H9 (cell line): ENCODE measurements around the gene INHBB. TPM values are rescaled to one million over a fixed set of nuclear protein-coding genes. Genes with fewer than 3 reads are reported as not detected.
"Not testable (repeated sequence)": the region's sequence is repeated elsewhere in the genome, so short reads cannot be mapped to it uniquely, and the experiment has no call there.

Experiments
- DNase-seq: peaks from one replicate; pipeline ENCODE4 v3.0.0-alpha.2; 2017
- H2AFZ ChIP-seq: one replicate; pipeline ENCODE4 v1.6.1; 2013; ENCODE audit warnings: mild to moderate bottlenecking, low read length, control low read depth, moderate library complexity
- H2AK5ac ChIP-seq: 2 replicates; pipeline ENCODE4 v1.6.1; 2013; ENCODE audit warnings: low read length, control low read depth, mixed read lengths; ENCODE audit not compliant: insufficient read length
- H2BK120ac ChIP-seq: one replicate; pipeline ENCODE4 v1.6.1; 2013; ENCODE audit warnings: low read depth, mild to moderate bottlenecking, low read length, control low read depth, inconsistent platforms; ENCODE audit not compliant: poor library complexity, severe bottlenecking
- H2BK12ac ChIP-seq: 2 replicates; pipeline ENCODE4 v1.6.1; 2013; ENCODE audit warnings: low read length, control low read depth, mixed read lengths, low read depth; ENCODE audit not compliant: insufficient read length
- H2BK15ac ChIP-seq: 2 replicates; pipeline ENCODE4 v1.6.1; 2013; ENCODE audit warnings: low read depth, low read length, control low read depth
- H2BK20ac ChIP-seq: one replicate; pipeline ENCODE4 v1.6.1; 2013; ENCODE audit warnings: low read depth, mild to moderate bottlenecking, low read length, control low read depth, inconsistent platforms; ENCODE audit not compliant: poor library complexity, severe bottlenecking
- H2BK5ac ChIP-seq: 2 replicates; pipeline ENCODE4 v1.6.1; 2013; ENCODE audit warnings: low read length, control low read depth, mixed read lengths; ENCODE audit not compliant: insufficient read length
- H3K14ac ChIP-seq: 2 replicates; pipeline ENCODE4 v1.6.1; 2013; ENCODE audit warnings: low read length, control low read depth; ENCODE audit not compliant: insufficient read depth
- H3K18ac ChIP-seq: 2 replicates; pipeline ENCODE4 v1.6.1; 2013; ENCODE audit warnings: low read depth, mild to moderate bottlenecking, mixed read lengths, low read length, control low read depth; ENCODE audit not compliant: insufficient read length
- H3K23ac ChIP-seq: 2 replicates; pipeline ENCODE4 v1.6.1; 2013; ENCODE audit warnings: low read length, control low read depth, mixed read lengths, low read depth; ENCODE audit not compliant: insufficient read length
- H3K23me2 ChIP-seq: 2 replicates; pipeline ENCODE4 v1.6.1; 2013; ENCODE audit warnings: low read depth, mild to moderate bottlenecking, mixed read lengths, low read length, control low read depth; ENCODE audit not compliant: insufficient read length, poor library complexity, severe bottlenecking
- H3K27ac ChIP-seq: 2 replicates; pipeline ENCODE4 v1.5.1; 2013; ENCODE audit warnings: low read length, control low read depth, mixed read lengths, low read depth; ENCODE audit not compliant: insufficient read length
- H3K27me3 ChIP-seq: 2 replicates; pipeline ENCODE4 v1.6.1; 2013; ENCODE audit warnings: low read length, control low read depth, inconsistent platforms; ENCODE audit not compliant: insufficient read depth
- H3K4ac ChIP-seq: 2 replicates; pipeline ENCODE4 v1.6.1; 2013; ENCODE audit warnings: low read depth, mild to moderate bottlenecking, control low read depth, inconsistent platforms, low read length, moderate library complexity
- H3K4me1 ChIP-seq: 2 replicates; pipeline ENCODE4 v1.6.1; 2013; ENCODE audit warnings: low read length, control low read depth, inconsistent platforms; ENCODE audit not compliant: insufficient read depth
- H3K4me2 ChIP-seq: 2 replicates; pipeline ENCODE4 v1.6.1; 2013; ENCODE audit warnings: low read length, control low read depth, mixed read lengths; ENCODE audit not compliant: insufficient read length, insufficient read depth
- H3K56ac ChIP-seq: 2 replicates; pipeline ENCODE4 v1.6.1; 2013; ENCODE audit warnings: low read depth, mild to moderate bottlenecking, mixed read lengths, low read length, control low read depth; ENCODE audit not compliant: insufficient read length
- H3K79me1 ChIP-seq: 2 replicates; pipeline ENCODE4 v1.6.1; 2013; ENCODE audit warnings: low read depth, mild to moderate bottlenecking, moderate library complexity, low read length, control low read depth, inconsistent platforms; ENCODE audit not compliant: insufficient read depth, poor library complexity, severe bottlenecking
- H3K79me2 ChIP-seq: 2 replicates; pipeline ENCODE4 v1.6.1; 2013; ENCODE audit warnings: low read length, control low read depth, inconsistent platforms; ENCODE audit not compliant: insufficient read depth
- H3K9ac ChIP-seq: 2 replicates; pipeline ENCODE4 v1.6.1; 2013; ENCODE audit warnings: low read length, control low read depth, mixed read lengths; ENCODE audit not compliant: insufficient read length; ENCODE audit errors: extremely low read depth
- H3K9me3 ChIP-seq: one replicate; pipeline ENCODE4 v1.6.1; 2013; ENCODE audit warnings: low read depth, low read length, inconsistent platforms; ENCODE audit not compliant: control insufficient read depth
- H3T11ph ChIP-seq: one replicate; pipeline ENCODE4 v1.6.1; 2013; ENCODE audit warnings: mild to moderate bottlenecking, low read length, control low read depth, inconsistent platforms
- H4K20me1 ChIP-seq: one replicate; pipeline ENCODE4 v1.6.1; 2013; ENCODE audit not compliant: control insufficient read depth, insufficient read length, insufficient read depth
- H4K5ac ChIP-seq: 2 replicates; pipeline ENCODE4 v1.6.1; 2013; ENCODE audit warnings: low read depth, mild to moderate bottlenecking, mixed read lengths, low read length, control low read depth; ENCODE audit not compliant: insufficient read length
- H4K8ac ChIP-seq: replicated peaks from 2 replicates; pipeline ENCODE4 v1.6.1; 2013; ENCODE audit warnings: low read length, control low read depth, mixed read lengths, low read depth; ENCODE audit not compliant: insufficient read length
- H4K91ac ChIP-seq: 2 replicates; pipeline ENCODE4 v1.6.1; 2013; ENCODE audit warnings: low read depth, mild to moderate bottlenecking, moderate library complexity, mixed read lengths, low read length, control low read depth; ENCODE audit not compliant: insufficient read length
- H3K27ac Mint-ChIP-seq, 3 experiments: 2 replicates in 2 of 3; 3 replicates in 1 of 3; pipeline ENCODE4 v1.8.0; 2020 to 2021; ENCODE audit warnings: mixed read lengths in 3 of 3, mild to moderate bottlenecking in 1 of 3, moderate library complexity in 1 of 3
- H3K27me3 Mint-ChIP-seq: 2 replicates; pipeline ENCODE4 v1.8.0; 2021; ENCODE audit warnings: low read depth, mild to moderate bottlenecking, moderate library complexity, mixed read lengths
- H3K36me3 Mint-ChIP-seq, 3 experiments: 2 replicates in 2 of 3; 3 replicates in 1 of 3; pipeline ENCODE4 v1.8.0; 2020 to 2021; ENCODE audit warnings: low read depth in 3 of 3, mixed read lengths in 3 of 3; ENCODE audit not compliant: insufficient read depth in 1 of 3
- H3K4me1 Mint-ChIP-seq, 2 experiments: 2 replicates each; pipeline ENCODE4 v1.8.0; 2020; ENCODE audit warnings: mixed read lengths in 2 of 2
- H3K4me3 Mint-ChIP-seq, 2 experiments: 2 replicates in 1 of 2; 3 replicates in 1 of 2; pipeline ENCODE4 v1.8.0; 2020 to 2021; ENCODE audit warnings: mild to moderate bottlenecking in 2 of 2, mixed read lengths in 2 of 2, moderate library complexity in 1 of 2
- H3K9me3 Mint-ChIP-seq, 2 experiments: 2 replicates in 1 of 2; 3 replicates in 1 of 2; pipeline ENCODE4 v1.8.0; 2020; ENCODE audit warnings: mild to moderate bottlenecking in 2 of 2, mixed read lengths in 2 of 2, moderate library complexity in 1 of 2
- WGBS: extraction: QIAGEN DNeasy Blood & Tissue Kit; methylation state at CpG from one replicate; pipeline ENCODE4 v1.1.7; 2013; ENCODE audit warnings: missing lambda C conversion rate, low lambda C conversion rate, mixed read lengths; ENCODE audit not compliant: insufficient read length; ENCODE audit errors: extremely low coverage; 5-methylcytosine and 5-hydroxymethylcytosine counted together
- total RNA-seq: library from RNA; stranded (reverse); gene quantifications from 2 replicates; pipeline ENCODE4 v1.2.1, GENCODE V29; 2021
- TF ChIP-seq, protein P1 (sequence below): fragments of 200-600 bp; sonication (generic); conservative IDR thresholded peaks from 3 replicates; pipeline ENCODE4 v1.8.0; 2021; ENCODE audit warnings: antibody characterized with exemption, mild to moderate bottlenecking

The INHBB gene
- total RNA-seq, 1 experiment from 2014 or later, result 0.13 TPM

DNA sequence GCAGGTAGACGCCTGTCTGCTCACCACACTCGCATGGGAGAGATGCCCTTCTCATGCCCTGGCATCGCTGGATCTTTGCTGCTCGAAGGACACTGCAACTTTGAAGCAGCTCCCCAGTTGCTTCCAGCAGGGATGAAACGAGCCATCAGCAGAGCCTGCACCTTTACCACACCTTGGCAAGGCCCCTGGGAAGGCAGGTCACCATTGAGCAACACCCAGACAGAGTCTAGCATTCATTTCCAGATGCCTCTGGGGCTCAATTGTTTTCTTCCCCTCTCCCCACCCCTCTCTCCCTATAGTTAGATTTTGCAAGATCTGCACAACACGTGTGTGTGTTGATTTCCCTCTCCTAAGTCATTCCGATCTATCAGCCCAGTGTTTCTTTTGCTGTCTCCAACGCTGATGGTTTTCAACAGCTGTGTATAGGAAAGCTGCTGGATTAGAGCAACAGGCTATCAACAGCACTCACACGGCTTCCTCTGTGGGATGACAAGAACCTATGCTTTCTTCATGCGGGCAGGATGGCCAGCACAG, 25.6 kb upstream of the INHBB start:
- H3K4ac ChIP-seq, result no peak overlapping the region
- H4K20me1 ChIP-seq, result no peaks in the 10 kb centered on the region
- no peak overlapping the region for H3K56ac ChIP-seq
- no peaks in the 10 kb centered on the region; a peak in 1 of 7 replicates for H3K36me3 Mint-ChIP-seq
- H3K23me2 ChIP-seq, result no peaks in the 10 kb centered on the region
- H3K4me3 Mint-ChIP-seq, result no peak overlapping the region
- no peak overlapping the region for H2AK5ac ChIP-seq
- no peak overlapping the region for H4K5ac ChIP-seq
- H3K14ac ChIP-seq, result no peak overlapping the region
- WGBS, result no CpG with 5 or more reads among the region's 10 CpGs
- H4K8ac ChIP-seq, result no peak overlapping the region
- no peaks in the 10 kb centered on the region for H3K9me3 ChIP-seq
- no peak overlapping the region for H3T11ph ChIP-seq
- H3K79me2 ChIP-seq, result no peaks in the 10 kb centered on the region
- H3K18ac ChIP-seq, result no peak overlapping the region
- TF ChIP-seq, protein P1, sequence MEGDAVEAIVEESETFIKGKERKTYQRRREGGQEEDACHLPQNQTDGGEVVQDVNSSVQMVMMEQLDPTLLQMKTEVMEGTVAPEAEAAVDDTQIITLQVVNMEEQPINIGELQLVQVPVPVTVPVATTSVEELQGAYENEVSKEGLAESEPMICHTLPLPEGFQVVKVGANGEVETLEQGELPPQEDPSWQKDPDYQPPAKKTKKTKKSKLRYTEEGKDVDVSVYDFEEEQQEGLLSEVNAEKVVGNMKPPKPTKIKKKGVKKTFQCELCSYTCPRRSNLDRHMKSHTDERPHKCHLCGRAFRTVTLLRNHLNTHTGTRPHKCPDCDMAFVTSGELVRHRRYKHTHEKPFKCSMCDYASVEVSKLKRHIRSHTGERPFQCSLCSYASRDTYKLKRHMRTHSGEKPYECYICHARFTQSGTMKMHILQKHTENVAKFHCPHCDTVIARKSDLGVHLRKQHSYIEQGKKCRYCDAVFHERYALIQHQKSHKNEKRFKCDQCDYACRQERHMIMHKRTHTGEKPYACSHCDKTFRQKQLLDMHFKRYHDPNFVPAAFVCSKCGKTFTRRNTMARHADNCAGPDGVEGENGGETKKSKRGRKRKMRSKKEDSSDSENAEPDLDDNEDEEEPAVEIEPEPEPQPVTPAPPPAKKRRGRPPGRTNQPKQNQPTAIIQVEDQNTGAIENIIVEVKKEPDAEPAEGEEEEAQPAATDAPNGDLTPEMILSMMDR, result no peak
- peaks cover 63% of the 10 kb centered on the region for H3K27me3 Mint-ChIP-seq
- H3K9ac ChIP-seq, result no peak overlapping the region
- no peaks in the 10 kb centered on the region for H3K79me1 ChIP-seq
- H3K4me1 Mint-ChIP-seq, result peaks cover 0 to 6% of the 10 kb centered on the region in 2 experiments; a peak in 1 of 4 replicates
- no peak for DNase-seq
- no peak overlapping the region for H3K27ac Mint-ChIP-seq
- H2BK20ac ChIP-seq, result no peak overlapping the region
- no peaks in the 10 kb centered on the region; the same call in 1 of the 2 replicates for H3K27me3 ChIP-seq
- no peak overlapping the region for H3K4me2 ChIP-seq
- no peak overlapping the region for H3K23ac ChIP-seq
- no peak overlapping the region for H2AFZ ChIP-seq
- H2BK120ac ChIP-seq, result no peak overlapping the region
- no peak overlapping the region for H2BK5ac ChIP-seq
- no peaks in the 10 kb centered on the region for H3K9me3 Mint-ChIP-seq
- no peak overlapping the region for H4K91ac ChIP-seq
- H3K4me1 ChIP-seq, result no peaks in the 10 kb centered on the region
- no peak overlapping the region for H2BK15ac ChIP-seq
- H2BK12ac ChIP-seq, result no peak overlapping the region
- H3K27ac ChIP-seq, result no peak overlapping the region

- not testable (repeated sequence) for H3K4me1 Mint-ChIP-seq, H3K4me2 ChIP-seq, H3K23me2 ChIP-seq, H3K36me3 Mint-ChIP-seq, H3K4me3 Mint-ChIP-seq, H3K14ac ChIP-seq, H3K9me3 Mint-ChIP-seq, H4K5ac ChIP-seq, H2AK5ac ChIP-seq, H3K79me2 ChIP-seq, H3T11ph ChIP-seq, H3K27ac Mint-ChIP-seq, H3K18ac ChIP-seq, H2BK15ac ChIP-seq, H3K9me3 ChIP-seq, H3K9ac ChIP-seq, H2BK5ac ChIP-seq, H3K56ac ChIP-seq, DNase-seq, H2BK20ac ChIP-seq, H3K79me1 ChIP-seq, H3K27me3 ChIP-seq, H2BK120ac ChIP-seq, H3K4me1 ChIP-seq, H3K23ac ChIP-seq, H4K8ac ChIP-seq, H2BK12ac ChIP-seq, H2AFZ ChIP-seq, H4K20me1 ChIP-seq, H3K4ac ChIP-seq, H4K91ac ChIP-seq, H3K27ac ChIP-seq
- no CpG with 5 or more reads among the region's 5 CpGs for WGBS
- peaks cover 63% of the 10 kb centered on the region for H3K27me3 Mint-ChIP-seq
These were observed 24.9 kb upstream of the INHBB start for GRCh38 chr2:120320887-120321556.
